GM18868 (cell line): ENCODE data around the gene KCNG2.

Experiments
- ATAC-seq: cut with Tn5 transposase; IDR thresholded peaks from one replicate; pipeline ENCODE4 v1.9.1; 2021; ENCODE audit warnings: mild to moderate bottlenecking, moderate library complexity; ENCODE audit not compliant: unreplicated experiment

Gene KCNG2

DNA sequence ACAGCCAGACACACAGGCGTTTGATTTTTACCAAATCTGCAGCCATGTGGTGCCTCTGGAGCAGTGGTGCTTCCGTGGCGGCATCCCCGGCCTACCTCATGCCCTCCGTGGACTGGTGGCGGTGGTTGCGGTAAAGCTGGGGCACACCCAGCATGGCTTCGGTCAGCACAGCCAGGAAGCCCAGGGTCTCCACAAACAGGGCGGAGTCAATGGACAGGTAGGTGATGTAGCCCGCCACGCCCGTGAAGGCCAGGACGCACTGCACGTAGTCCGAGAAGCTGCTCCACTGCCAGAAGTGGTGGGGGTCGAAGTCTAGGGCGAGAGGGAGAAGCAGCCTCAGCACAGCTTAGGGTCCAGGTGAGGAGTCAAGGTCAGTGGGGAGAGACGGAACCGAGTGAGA is 121.4 kb downstream of the KCNG2 start:
- no peak for ATAC-seq

DNA sequence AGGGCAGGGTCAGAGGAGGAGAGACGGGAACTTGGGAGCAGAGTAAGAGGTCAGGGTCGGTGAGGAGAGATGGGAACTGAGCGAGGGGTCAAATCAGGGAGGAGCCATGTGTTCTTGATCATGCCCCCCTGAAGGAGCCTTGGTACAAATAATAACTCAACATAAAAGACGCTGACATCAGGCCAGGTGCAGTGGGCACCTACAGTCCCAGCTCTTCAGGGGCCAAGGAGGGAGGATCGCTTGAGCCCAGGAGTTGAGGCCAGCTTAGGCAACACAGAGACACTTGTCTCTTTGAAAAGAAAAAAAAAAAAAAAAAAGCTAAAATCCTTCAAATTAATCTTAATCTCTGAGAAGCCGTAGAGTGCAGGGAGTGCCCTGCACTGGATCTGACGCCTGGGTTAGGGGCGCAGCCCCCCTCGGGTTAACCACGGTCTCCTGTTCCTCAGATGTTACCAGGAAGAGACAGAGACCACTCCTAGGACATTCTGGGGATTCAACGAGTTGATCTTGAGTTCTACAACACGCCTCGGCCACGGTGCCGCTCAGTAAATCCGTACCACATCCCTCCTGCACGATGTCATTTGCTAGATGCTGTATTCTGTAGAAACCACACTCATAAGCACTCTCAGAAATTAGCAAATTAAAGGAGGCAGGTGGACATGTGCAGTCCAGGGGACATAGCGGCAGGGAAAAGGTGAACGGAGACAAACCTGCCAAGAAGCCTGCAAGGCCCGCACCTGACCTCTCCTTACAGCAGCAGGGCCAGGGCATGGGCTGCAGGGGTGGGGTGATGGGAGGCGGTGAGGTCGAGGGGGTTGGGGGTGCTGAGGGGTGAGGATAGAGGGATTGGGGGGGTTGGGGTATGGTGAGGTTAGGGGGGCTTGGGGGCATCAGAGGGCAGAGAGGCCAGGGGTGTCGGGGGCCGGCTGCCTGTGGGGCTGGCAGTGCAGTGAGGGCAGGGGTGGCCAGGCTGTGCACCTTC is 124.5 kb downstream of the KCNG2 start:
- ATAC-seq = no peak

DNA sequence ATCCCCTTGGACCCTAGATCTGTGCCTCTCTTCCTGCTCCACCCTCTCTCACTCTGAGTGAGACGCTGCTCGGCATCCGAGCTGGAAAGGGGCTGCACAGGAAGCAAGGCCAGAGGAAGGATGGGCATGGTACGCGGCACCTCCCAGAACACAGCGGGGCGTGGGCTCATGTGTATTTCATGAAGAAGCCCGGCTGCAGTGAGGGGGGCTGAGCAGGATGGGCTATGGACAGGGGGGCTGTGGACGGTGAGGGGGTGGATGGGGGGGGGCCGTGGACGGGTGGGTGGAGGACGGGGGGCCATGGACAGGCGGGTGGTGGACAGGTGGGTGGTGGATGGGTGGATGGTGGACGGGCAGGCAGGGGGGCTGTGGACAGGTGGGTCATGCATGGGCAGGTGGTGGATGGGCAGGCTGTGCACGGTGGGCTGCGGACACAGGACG is 125.3 kb downstream of the KCNG2 start:
- ATAC-seq = no peak

DNA sequence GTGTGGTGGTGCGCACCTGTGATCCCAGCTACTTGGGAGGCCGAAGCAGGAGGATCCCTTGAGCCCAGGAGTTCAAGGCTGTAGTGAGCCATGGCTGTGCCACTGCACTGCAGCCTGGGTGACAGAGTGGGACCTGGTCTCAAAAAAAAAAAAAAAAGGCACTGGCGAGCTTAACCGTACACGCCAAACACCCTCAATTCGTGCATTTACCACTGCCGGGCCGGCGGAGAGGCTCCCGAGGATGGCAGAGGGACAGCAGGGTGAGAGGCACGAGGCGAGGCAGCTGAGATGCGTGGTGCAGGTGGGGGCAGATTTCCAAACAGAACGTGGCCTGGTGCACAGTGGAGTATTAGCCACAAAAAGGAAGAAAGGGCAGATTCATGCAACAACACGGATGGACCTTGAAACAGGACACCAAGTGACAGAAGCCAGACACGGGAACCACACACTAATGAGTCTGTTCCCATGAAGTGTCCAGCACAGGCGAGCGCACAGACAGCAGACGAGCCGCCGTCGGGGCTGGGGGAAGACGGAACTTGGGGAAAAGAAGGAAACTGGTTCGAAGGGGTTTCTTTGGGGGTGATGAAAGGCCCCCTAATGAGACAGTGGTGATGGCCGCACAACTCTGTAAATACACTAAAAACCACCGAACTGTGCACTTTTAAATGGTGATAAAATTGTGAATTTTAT is 126.3 kb downstream of the KCNG2 start:
- ATAC-seq = no peak

DNA sequence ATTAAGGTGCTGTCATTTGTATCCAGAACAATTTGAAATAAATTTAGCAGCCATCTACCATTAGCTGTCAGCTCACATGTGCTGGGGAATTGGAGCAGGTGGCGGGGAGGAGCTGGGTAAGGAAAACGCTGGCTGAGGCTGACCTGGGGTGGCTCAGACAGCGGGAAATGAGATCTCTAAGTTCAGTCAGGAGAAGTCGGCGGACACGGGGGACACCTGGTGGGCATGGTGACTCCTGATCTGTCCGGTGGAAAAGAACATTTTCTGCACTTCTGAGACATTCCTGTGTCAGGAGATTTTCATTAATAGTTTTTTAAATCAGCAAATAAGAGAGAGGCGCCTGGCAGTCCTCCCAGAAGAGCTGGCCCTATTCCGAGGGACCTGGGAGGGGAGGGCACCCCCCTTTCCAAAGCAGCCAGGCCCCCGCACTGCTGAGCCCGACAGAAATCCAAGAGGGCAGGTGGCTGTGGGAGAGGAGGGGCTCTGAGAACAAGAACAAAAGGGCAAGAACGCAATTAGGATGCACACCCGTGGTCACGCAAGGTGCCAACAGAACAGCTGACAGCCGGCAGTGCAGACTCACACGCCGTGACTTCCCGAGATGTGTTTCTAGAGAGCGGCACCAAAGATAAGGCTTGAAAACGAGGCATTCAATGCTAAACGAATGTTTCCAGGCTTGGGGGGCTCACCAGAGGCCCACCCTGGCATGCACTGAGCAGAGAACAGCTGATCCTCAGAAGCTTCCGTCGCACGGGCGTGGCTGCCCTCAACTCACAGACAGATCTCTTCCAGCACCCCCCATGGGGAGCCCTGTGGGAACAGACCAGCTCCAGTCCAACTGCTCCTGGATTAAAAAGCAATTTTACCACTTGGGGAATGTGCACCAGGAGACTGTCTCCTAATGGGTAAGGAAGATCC is 127.3 kb downstream of the KCNG2 start:
- no peak for ATAC-seq

DNA sequence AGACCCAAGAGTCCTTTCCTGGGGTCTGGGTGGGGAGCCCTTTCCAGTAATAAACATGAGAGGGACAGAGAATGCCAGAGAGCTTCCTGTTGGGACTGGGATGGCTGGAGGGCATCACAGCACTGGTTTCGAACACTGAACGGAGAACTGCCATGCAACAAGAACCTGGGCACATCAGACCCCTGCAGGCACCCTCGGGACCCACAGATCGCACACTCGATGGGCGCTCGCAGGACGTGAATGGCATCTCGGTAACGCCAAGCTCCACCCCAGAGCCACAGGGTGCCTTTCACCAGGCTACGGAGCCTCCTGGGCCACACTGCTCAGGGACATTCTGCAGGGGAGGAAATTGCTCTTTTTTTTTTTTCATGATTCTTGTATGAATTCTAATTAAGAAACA is 128.6 kb downstream of the KCNG2 start:
- ATAC-seq = no peak

DNA sequence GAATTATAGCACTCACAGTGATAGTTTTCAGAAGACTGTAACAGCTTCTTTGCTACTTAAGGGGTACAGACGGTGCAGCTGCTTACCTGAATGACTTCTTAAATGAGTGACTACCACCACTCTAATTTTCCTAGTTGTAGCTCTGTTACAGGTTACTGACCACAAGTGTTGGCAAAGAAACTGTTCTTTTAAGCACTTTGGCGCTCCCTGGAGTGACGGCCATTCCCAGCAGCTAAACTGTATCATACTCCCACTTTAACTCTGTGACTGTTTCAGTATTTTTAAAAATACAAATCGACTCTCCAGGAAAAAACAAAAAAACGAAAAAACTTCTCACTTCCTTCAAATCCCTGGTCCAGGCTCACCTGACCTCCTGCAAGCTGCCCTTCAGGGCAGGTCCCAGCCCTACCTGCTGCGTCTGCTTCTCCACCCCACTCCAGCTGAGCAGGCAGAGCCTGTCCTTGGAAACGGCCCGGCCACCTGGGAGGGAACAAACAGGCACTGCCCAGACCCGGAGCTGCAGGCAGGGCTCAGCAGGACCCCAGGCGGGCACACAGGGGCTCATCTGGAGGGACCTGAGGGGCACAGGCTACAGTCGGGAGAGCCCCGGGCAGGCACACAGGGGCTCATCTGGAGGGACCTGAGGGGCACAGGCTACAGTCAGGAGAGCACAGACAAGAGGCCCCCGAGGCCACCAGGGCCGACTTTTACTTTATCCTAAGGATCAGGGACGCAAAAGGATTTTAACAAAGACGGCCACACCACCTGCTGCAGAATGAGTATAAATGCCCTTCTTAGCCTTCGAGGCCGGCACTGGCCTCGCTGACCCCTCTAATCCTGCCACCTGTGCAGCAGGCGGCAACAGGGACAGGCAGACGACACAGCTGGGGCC is 129.2 kb downstream of the KCNG2 start:
- no peak for ATAC-seq

DNA sequence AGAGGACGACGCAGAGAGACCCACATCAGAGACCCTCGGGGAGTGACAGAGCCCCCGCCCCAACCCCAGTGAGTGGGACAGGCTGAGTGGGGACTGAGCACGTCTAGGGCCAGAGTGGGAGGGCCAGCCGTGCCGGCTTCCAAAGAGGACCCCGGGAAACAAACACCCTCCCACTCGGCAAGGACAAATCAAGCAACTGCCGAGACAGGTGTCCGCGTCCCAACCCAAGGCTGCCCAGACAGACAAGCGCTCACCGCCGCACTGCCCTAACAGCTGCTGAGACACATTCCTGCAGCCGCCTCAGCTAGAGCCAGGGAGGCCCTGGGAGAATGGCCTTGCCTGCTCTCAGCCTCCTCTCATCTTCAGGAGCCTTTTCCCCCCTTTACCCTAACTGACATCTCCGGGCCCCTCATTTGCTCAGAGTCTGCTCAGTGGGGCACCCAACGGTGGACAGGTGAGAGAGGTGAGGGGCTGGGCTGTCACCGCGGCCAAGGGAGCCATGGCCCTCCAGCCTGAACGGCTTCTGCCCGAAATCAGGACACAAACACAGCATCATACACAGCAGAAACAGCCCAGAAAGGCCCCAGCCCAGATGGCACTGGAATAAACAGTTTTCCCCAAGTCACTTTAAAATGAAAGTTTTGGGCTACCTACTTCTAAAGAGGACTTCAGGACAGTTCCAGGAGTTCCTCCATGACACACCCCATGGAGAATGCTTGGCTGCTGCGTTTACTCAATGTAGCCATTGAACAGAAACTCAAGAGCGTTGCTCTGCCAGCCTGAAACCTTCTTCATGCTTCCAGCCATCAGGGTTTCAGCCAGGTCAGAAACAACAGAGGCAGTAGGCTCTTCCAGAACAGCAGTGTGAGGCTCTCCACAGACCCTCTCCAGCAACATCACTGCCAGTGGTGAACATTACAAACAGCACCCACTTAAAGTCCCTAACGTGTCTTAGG is 130.1 kb downstream of the KCNG2 start:
- ATAC-seq = no peak

DNA sequence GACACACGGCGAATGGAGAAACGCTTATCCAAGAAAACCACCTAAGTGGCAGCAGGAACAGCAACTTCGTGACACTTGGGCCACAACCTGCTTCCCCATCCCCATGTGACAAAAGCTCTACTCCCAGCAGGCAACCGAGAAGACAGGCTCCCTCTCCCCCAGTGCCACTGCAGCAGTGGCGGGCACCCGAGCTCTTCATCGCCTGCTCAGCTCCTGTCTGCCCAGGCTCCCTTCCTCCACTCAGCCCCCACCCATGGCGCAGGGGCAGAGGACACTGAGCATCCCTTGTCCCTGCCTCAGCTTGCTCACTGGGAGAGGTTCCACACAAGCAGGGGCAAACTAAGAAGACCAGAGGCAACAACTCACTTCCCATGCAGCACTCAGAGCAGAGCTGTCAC is 130.8 kb downstream of the KCNG2 start:
- ATAC-seq = no peak

DNA sequence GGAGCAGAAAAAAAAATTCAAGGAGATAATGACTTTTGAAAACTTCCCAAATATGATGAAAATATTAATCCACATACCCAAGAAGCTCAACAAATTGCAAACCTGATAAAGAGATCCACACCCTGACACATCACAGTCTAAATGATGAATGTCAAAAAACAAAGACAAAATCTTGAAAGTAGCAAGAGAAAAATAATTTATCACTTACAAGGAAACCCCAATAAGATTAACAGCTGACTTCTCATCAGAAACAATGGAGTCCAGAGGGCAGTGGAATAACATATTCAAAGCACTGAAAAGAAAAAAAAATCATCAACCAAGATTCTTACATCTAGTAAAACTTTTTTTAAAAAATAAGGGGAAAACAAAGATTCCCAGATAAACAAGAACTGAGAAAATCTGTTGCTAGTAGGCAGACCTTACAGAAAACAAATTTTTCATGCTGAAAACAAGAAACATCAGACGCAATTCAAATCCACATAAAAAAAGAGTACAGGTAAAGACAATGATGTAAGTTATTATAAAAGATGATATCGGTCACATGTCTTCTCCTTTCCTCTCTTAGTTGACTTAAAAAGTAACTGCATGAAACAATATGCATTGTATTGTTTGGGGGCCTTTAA is 132.4 kb downstream of the KCNG2 start:
- ATAC-seq = no peak

DNA sequence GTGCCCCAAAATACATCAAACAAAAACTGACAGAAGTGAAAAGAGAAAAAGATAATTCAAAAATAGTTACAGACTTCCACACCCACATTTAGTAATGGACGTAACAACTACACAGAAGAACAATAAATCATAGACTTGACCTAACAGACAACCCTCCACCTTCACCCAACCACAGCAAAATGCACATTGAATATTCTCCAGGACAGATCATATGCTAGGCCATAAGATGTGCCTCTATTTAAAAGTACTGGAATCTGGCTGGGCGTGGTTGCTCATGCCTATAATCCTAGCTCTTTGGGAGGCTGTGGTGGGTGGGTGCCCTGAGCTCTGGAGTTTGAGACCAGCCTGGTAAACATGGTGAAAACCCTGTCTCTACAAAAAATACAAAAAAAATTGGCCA is 133.7 kb downstream of the KCNG2 start:
- ATAC-seq = no peak

DNA sequence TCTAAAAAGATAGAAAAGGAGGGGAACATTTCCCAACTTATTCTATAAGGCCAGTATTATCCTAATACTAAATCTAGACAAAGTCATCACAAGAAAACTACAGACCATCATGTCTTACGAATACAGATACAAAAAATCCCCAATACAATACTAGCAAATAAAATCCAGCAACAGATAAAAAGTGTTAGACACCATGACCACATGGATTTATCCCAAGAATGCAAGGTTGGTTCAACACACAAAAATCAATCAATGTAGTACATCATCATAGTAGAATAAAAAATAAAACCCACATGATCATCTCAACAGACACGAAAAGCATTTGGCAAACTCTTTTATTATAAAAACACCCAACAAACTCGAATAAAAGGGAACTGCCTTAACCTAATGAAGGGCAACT is 135.2 kb downstream of the KCNG2 start:
- no peak for ATAC-seq

DNA sequence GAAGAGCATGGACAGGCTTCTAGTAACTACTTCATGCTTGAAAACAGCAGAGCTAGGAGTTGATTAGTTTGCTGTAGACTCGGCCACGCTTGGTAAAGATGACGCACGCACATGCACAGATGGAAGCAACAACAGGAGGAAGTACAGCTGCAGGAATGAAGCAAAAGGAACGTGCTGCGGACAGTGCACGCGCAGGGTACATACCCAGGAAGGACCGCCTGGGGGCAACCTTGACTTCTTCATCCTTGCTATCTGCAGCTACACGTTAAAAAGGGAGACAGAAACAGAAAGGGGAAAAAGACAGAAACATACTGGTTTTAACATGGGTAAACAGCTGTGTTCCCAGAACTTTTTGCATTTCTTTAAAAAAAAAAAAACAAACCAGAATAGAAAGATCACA is 136.0 kb downstream of the KCNG2 start:
- no peak for ATAC-seq

DNA sequence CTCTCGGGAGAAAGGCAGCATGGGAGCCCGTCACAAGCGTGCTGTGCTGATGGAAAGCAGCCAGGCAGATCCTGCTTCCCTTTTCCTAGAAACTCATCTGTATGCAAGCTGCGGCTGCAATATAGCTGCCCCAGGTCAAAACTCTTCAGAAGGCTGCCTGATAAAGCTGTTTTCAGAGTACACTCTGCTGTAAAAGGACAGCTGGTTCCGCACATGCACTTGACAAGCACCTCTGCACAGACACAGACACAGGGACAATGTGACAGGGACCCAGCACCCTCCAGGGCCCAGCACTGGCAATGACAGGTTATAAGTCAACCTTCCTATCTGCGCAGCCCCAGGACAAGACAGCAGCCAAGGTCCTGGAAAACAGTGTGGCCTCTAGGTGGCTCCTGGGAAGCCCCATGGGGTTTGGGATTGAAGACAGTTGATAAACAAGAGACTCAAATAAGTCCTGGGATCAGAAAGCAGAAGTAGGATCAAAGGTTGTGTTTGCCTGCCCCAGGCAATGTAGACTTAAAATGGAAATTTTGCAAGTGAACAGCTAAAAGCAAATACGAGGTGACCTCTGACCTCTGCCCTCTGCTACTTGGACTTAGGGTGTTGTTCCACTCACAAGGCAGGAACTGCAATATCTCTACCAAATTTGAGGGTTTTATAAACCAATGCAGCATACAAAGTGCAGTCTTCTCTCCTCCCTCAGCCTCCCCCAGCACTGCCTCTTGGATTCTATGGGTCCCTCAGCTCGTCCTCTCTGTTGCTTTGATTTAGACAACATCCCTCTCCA is 136.8 kb downstream of the KCNG2 start:
- no peak for ATAC-seq

DNA sequence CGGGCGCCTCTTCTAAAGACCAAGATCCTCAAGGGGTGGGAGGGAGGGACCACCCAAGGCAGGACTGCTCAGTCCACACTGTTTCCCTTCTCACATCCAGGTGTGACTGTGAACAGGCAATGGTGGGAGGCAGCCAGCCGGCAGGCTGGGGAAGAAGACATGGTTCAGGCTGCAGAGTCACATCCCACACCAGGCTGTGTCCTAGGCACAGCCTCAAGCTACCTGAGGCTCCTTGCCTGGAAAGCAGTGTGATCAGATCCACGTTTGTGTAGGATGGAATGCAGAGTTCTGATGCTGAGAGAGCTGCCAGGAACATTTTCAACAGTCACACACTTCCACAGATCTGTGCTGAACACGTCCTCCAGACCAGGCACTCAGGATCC is 137.4 kb downstream of the KCNG2 start:
- ATAC-seq = no peak

DNA sequence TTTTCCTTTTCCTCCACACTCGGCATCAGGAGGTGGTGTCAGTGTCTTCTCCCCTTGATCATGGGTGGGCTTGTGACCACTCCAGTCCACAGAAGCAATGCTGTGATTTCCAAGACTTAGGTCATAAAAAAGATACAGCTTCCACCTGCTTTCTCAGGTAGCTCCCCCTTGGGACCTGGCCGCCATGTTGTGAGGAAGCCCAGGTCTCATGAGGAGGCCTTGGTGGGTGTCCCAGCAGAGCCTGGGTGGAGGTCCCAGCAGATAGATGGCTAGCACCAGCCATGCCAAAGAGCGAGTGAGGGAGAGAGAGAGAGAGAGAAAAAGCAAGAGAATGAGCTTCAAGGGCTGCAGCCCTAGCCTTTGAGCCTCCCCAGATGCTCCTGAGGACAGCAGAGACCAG is 137.8 kb downstream of the KCNG2 start:
- ATAC-seq = no peak

DNA sequence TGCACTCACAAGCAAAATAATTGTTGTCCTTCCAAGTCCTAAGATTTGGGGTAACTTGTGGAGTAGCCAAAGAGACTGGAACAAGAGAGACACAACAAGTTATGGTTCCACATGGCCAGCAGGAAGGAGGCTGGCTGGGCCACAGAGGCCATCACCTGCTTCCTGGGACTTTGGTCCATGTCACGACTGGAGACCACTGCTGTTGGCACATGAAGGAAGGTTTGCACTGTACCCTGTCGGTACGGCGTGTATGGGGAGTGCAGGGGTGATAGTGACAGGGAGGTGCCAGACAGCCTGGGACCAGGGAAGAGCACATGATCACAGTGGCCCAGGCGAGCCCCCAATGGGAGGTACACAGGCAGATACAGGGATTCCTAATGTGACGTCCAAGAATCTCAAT is 138.2 kb downstream of the KCNG2 start:
- no peak for ATAC-seq

DNA sequence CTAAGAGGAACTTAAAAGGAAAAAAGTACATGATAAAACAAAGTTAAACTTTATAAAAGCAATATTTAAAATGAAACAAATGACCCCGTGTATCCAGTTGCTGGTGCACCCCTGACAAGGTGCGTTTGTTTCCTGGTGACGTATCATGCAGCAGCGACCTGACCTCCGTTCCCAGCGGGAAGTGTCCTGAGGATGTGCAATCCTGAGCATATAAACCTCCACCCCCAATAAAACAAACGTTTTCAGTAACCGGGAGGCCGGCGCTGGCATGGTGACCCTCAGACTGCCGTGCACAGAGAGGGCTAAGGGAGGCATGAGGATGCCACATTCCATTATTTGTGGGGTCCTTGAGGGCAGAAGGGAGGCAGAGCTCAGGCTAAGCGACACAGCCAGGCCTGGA is 138.9 kb downstream of the KCNG2 start:
- no peak for ATAC-seq
